H7 (cell line): Measurements from ENCODE around the gene USP6. TPM values are rescaled to one million over a fixed set of nuclear protein-coding genes. Genes with fewer than 3 reads are reported as not detected.
"Not testable (repeated sequence)": the region's sequence is repeated elsewhere in the genome, so short reads cannot be mapped to it uniquely, and the experiment has no call there.

ENCODE experiments used
- DNase-seq: peaks from one replicate; pipeline ENCODE4 v3.0.0; 2012
- H3K27me3 ChIP-seq: 2 replicates; pipeline ENCODE4 v1.6.0; 2011; ENCODE audit warnings: mild to moderate bottlenecking, low read length; ENCODE audit not compliant: control insufficient read depth, insufficient read depth
- H3K36me3 ChIP-seq: replicated peaks from 2 replicates; pipeline ENCODE4 v1.5.1; 2011; ENCODE audit warnings: low read length; ENCODE audit not compliant: control insufficient read depth, insufficient read depth
- H3K4me3 ChIP-seq: 2 replicates; pipeline ENCODE4 v1.5.1; 2011; ENCODE audit warnings: low read depth, mild to moderate bottlenecking, control low read depth, low read length, moderate library complexity; ENCODE audit not compliant: insufficient read depth
- total RNA-seq: library from RNA; depleted of rRNA; stranded (reverse); fragments of >200 nt; shearing (Covaris generic); gene quantifications from 2 replicates; pipeline ENCODE4 v1.2.3, GENCODE V29; 2014; rRNA removed

Gene USP6
- total RNA-seq, 1 experiment from 2014 or later = 0.03 TPM

- H3K4me3 ChIP-seq, H3K27me3 ChIP-seq, DNase-seq, H3K36me3 ChIP-seq: not testable (repeated sequence)
These were observed 101.7 kb downstream of the USP6 start for GRCh38 chr17:5217562-5217961.

GRCh38 chr17:5219536-5219935, 103.7 kb downstream of the USP6 start:
- Histone ChIP-seq H3K4me3 (no peak overlapping the region), H3K36me3 (no peaks in the 10 kb centered on the region), H3K27me3 (no peaks in the 10 kb centered on the region)
- DNase-seq = no peak

GRCh38 chr17:5220074-5220473, 104.2 kb downstream of the USP6 start:
- H3K4me3 ChIP-seq = no peak overlapping the region
- no peaks in the 10 kb centered on the region for H3K36me3 ChIP-seq
- DNase-seq = no peak
- H3K27me3 ChIP-seq = no peaks in the 10 kb centered on the region

GRCh38 chr17:5221912-5222311, 106.1 kb downstream of the USP6 start:
- H3K4me3 ChIP-seq, H3K27me3 ChIP-seq, DNase-seq, H3K36me3 ChIP-seq: not testable (repeated sequence)

Other genes starting within 250 kb of the USP6 start
- gene C17orf107, start 216.5 kb upstream of the USP6 start, total RNA-seq = 7.6 and 7.8 TPM in 2 replicates
- gene CHRNE, start 212.9 kb upstream of the USP6 start, total RNA-seq = 0.67 and 0.69 TPM in 2 replicates
- gene GP1BA, start 183.8 kb upstream of the USP6 start, total RNA-seq = not detected in 2 replicates
- gene SLC25A11, start 176.0 kb upstream of the USP6 start, total RNA-seq = 143 and 169 TPM in 2 replicates
- gene RNF167, start 175.8 kb upstream of the USP6 start, total RNA-seq = 67.0 and 87.6 TPM in 2 replicates
- gene PFN1, start 167.5 kb upstream of the USP6 start, total RNA-seq = 1,296 and 1,480 TPM in 2 replicates
- gene ENO3, start 164.9 kb upstream of the USP6 start, total RNA-seq = 24.2 and 25.7 TPM in 2 replicates
- 103 and 105 TPM in 2 replicates for gene SPAG7, start 148.2 kb upstream of the USP6 start, total RNA-seq
- gene CAMTA2, start 128.4 kb upstream of the USP6 start, total RNA-seq = 1.6 and 3.8 TPM in 2 replicates
- gene INCA1, start 118.5 kb upstream of the USP6 start, total RNA-seq = 0.42 and 0.63 TPM in 2 replicates
- gene KIF1C, start 118.1 kb upstream of the USP6 start, total RNA-seq = 46.2 and 48.8 TPM in 2 replicates
- gene SLC52A1, start 80.6 kb upstream of the USP6 start, total RNA-seq = 0.10 TPM in 1 of 2 replicates, not detected in the other
- 0.21 and 0.96 TPM in 2 replicates for gene ZFP3, start 37.6 kb upstream of the USP6 start, total RNA-seq
- gene ZNF232, start 4.2 kb upstream of the USP6 start, total RNA-seq = 20.1 and 24.8 TPM in 2 replicates
- gene ZNF594, start 75.8 kb downstream of the USP6 start, total RNA-seq = 0.73 and 1.6 TPM in 2 replicates
- not detected in 2 replicates for gene SCIMP, start 118.8 kb downstream of the USP6 start, total RNA-seq
- 23.8 and 39.1 TPM in 2 replicates for gene RABEP1, start 166.3 kb downstream of the USP6 start, total RNA-seq